ENCODE results near the gene PFKL.
"Not testable (repeated sequence)": the region's sequence is repeated elsewhere in the genome, so short reads cannot be mapped to it uniquely, and the experiment has no call there.

Gene PFKL

DNA sequence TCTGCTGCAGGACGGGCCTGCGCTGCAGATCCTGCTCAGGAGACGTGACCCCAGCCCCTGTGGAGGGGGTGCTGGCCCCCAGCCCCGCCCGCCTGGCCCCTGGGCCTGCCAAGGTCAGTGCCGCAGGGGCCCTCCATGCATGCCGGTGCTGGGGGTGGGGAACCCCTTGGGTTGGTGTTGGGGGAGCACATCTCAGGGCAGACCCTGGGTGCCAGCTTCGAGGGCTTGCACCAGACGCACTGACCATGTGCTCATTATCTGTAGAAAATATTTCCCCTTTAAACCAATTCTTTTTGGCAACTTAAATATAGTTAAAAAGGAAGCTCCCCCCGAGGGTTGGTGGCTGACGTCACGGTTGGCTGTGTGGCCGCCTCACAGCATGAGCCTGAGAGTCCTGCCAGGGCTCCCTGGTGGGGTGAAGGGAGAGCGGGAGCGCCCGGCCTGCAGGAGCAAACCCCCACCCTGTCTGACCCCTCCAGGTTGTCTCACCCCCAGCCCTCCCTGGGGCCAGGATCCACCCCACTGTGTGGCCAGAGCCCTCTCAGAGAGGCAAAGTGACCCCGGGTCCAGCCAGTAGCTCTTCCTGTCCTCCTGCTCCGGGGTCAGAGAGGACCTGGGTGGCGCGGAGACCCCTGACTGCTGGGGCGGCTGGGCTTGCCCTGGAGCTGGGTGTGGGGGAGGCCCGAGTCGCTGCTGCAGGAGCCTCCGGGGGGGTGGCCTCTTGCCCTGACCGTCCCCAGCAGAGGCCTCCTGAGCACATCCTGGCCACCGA is 5.3 kb upstream of the PFKL start:
- DNase-seq (ENCODE audit: low spot score): no peak

- DNase-seq (ENCODE audit: low spot score): no peak
These were observed 4.7 kb upstream of the PFKL start for GRCh38 chr21:44295163-44295573.

GRCh38 chr21:44295646-44296045 is 4.2 kb upstream of the PFKL start:
- no peak for DNase-seq (ENCODE audit: low spot score)

- DNase-seq (ENCODE audit: low spot score): no peak
These were observed 3.7 kb upstream of the PFKL start for GRCh38 chr21:44296103-44296519.

DNA sequence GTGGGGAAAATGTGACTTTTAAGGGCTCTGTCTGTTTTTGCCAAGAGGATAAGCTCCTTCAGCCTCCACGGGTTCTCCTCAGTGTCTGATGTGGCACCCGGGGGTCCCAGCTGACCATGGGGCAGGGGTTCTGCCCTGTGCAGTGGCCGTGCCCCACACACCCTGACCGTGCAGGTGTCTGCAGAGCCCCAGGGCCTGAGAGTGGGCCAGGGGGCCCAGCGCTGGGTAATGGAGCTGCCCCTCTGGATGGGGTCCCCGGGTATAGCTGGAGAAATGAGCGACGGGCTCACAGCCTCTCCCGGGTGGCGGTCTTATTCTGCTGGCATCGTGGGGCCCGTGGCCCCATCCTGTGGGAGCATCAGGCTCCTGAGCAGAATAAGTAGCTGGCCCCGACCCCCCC is 2.9 kb upstream of the PFKL start:
- no peak for DNase-seq (ENCODE audit: low spot score)

GRCh38 chr21:44297525-44298290 is 2.1 kb upstream of the PFKL start:
- DNase-seq (ENCODE audit: low spot score): peak; percentile 93

GRCh38 chr21:44298301-44298700 is 1.6 kb upstream of the PFKL start:
- DNase-seq (ENCODE audit: low spot score): no peak

GRCh38 chr21:44299085-44299457 is 782 bp upstream of the PFKL start:
- no peak for DNase-seq (ENCODE audit: low spot score)

DNA sequence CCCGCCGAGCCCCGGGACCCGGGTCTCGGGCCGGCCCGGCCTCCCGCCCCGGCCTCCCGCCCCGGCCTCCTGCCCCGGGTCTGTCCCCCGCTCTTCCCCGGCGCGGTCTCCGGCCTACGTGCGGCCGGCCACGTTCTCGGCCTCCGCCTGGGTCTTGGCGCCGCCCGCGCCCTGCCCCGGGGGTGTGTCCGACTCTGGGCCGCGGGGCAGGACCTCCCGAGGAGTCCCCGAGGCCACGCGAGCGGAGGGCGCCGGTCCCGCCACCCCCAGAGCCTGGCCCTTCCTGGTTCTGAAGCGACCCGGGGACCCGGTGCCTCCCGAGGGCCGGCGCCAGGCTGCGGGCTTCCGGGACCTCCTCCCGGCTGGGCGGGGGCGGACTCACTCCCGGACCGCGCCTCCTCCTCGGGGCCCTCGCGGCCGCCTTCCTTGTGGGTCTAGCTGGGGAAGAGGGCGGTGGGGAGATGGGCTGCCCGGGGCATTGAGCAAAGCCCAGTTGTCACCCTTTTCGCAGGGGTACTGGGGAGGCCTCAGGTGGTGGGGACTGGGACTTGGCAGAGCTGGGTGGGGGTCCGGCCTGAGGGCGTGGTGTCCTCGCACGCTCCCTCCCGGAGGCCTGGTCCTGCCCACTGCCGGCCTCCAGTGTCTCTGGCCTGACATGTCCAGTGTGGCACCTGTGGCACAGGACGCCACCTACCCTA is 558 bp downstream of the PFKL start:
- DNase-seq (ENCODE audit: low spot score): peak; percentile 82

- DNase-seq (ENCODE audit: low spot score): no peak
These were observed 1.3 kb downstream of the PFKL start for GRCh38 chr21:44301141-44301540.

DNA sequence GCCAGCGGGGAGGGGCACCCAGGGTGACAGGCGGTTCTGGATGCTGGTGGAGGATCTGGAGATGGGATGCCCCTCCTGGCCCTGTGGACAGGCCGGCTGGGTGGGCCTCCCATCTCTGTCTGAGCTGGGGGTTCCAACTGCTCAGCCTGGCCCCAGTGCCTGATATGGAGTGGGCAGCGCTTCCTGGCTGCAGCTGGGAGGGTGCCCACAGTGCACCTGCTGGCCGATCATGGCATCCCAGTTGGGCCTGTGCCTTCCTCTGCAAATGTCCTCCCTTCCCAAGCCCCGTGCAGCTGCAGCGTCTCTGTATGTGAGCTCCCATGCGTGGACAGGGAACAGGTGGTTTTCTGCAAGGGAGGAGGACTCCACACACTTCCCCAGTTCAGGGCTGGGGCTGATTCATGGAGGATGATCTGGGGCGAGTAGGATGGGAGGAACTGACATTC is 2.1 kb downstream of the PFKL start:
- no peak for DNase-seq (ENCODE audit: low spot score)

GRCh38 chr21:44302573-44303401 is 2.9 kb downstream of the PFKL start:
- not testable (repeated sequence) for DNase-seq (ENCODE audit: low spot score)

- no peak for DNase-seq (ENCODE audit: low spot score)
These were observed 3.7 kb downstream of the PFKL start for GRCh38 chr21:44303490-44303981.

GRCh38 chr21:44304011-44304616 is 4.3 kb downstream of the PFKL start:
- no peak for DNase-seq (ENCODE audit: low spot score)

DNA sequence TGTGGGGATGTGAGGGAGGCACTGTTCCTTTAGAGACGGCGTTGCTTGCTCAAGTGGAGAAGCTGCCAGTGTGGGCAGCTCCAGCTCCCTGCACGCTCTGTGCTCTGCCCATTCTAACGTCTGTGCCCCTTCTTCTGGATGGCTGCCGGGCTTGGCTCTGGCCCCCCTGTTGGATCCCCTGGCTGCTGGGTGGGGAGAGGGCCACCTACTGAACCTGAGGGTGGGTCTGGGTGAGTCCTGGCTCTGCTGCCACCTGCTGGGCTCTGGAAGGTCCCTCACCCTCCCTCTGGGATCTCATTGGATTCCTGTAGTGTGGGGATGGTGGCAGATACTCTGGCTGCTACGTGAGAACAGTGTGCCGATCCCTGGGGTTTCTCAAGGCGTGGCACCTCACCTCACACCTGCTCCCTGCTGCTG is 5.0 kb downstream of the PFKL start:
- peak; percentile 65 for DNase-seq (ENCODE audit: low spot score)

DNA sequence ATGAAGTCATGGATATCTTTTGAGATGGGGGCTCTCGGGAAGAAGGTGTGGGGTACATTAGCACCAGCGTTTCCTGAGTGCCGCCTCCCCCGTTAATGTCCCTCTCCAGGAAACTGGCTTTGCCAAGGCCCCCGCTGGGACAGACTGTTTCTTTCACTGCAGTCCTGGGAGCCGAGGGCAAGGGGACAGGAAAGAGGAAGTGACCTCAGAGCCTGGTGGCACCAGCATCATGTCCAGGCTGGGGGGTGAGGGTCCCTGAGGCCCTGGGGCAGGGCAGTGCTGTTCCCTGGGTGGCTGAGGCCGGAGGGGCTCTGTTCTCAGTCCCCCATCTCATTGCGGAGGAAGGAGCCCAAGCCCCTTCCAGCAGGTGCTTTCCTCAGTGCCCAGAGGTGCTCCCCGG is 5.8 kb downstream of the PFKL start:
- no peak for DNase-seq (ENCODE audit: low spot score)

GRCh38 chr21:44306936-44307704 is 7.3 kb downstream of the PFKL start:
- no peak for DNase-seq (ENCODE audit: low spot score)

DNA sequence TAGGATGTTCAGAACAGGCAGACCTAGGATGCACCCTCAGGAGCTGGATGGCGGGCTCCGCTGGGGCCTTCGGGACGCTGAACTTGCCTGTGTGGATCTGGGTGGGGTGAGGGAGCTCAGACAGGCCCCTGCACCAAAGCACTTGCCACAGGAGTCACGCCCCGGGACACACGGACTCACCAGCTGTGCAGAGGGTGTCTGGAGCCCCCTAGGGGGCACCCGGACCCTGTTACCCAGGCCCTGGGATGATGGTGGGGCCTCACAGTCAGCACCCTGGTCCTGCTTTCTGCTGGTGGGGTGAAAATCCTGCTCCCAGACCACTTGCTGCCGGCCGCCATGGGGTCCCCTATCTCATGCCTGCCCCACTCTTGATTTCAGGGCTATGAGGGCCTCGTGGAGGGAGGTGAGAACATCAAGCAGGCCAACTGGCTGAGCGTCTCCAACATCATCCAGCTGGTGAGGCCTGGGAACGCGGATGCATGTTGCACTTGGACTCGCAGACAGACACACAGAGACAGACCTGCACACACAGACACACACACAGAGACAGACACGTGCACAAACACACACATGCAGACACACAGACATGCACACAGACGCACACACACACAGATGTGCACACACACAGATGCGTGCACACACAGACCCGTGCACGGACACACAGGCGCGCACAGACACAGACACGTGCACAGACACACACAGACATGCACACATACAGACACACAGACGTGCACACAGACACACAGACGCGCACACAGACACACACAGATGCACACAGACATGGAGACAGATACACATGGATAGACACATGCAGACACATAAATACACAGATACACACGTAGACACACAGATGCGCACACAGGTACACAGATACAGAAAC is 11.0 kb downstream of the PFKL start:
- no peak for DNase-seq (ENCODE audit: low spot score)

GRCh38 chr21:44312089-44312488 is 12.2 kb downstream of the PFKL start:
- DNase-seq (ENCODE audit: low spot score): no peak
